ENCODE results near the gene PPAT.
A peak's percentile ranks its signal among the peaks of the same experiment; 100 is the strongest.

Gene PPAT

DNA sequence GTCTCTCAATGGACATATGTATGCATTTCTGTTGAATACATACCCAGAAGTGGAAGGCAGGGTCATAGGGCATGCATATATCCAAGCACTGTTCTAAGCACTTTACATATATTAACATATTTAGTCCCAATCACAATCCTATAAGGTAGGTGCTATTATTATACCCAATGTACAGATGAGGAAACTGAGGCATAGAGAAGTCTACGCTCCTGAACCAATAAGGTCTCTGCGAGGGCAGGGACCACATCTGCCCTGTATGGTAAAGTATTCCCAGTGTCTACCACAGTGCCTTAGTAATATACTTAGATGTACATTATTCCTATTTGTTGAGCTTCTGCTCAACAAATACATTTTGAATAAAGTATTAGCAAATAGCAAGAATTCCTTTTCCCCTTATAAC is 5.2 kb downstream of the PPAT start:
- no peak for DNase-seq

DNA sequence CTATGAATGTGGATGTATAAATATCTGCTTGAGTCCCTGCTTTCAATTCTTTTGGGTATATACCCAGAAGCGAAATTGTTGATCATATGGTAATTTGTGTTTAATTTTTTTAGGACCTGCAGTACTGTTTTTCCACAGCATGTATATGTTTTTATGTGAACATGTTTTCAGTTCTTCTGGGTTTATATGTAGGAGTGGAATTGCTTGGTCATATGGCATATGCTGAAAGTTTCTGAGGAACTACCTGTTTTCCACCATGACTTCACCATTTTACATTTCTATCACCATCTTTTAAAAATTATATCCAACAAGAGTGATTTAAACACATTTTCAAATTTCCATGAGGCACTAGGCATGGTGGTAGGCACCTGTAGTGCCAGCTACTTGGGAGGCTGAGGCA is 8.2 kb downstream of the PPAT start:
- DNase-seq, result no peak

DNA sequence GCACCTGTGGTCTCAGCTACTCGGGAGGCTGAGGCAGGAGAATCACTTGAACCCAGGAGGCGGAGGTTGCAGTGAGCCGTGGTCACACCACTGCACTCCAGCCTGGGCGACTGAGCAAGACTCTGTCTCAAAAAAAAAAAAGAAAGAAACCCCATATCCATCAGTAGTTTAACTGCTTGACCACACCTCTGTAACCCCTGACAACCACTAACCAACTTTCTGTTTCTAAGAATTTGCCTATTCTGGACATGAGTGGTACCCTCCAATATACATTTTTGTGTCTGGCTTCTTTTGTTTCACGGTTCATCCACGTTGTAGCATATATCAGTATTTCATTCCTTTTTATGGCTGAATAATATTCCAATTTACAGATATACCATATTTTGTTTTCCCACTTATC is 9.1 kb downstream of the PPAT start:
- no peak for DNase-seq

DNA sequence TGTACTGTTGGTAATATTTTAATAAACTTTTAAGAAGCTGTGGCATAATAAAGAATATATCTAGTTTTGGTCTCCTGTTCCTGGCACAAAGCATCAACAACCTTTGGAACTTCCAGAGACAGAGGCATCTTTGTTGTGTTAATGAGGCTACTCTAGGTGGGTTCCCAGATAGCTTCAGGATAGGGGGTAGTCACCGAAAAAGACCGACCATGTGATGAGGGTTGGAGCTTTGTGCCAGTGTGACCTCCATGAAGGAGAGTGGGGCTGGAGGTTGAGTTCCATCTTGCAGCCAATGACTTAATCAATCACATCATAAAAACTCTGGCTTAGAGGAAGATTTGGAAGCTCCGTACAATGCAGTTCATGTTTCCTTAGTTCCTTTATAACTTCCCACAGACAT is 9.9 kb downstream of the PPAT start:
- no peak for DNase-seq

DNA sequence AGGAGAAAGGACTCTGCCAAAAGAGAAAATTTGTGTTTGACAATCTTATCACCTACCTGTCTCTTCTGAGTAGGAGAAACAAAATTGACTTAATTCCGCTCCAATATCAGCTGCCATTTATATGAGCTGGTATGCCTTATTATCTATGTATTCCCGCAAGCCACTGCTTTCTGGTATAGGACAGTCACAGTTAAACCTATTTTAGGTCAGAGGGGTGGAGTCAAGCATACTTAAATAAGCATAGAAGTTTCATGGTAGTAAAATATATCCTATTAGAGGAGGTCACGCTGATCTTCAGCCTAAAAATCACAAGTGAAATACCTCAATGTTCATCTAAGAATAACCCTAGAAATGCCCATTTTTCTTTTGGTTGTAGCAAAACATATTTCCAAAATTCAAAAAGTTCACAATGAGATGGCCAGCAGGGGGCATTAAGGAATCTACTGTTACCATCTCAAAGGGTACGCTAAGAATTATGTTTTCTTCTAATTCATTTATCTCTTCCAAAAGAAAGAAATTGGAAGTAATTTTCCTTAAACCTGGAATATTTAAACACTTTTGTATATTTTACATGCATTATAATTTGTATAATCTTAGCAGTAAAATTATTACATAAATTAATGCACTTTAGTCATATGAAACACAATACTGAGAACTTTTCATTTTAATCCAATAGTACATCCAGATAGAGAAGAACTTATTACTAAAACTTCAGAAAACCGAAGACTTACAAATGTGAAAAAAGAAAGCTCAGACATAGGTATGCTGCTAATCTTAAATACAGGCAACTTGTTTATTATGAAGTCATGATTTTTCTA is 10.5 kb downstream of the PPAT start:
- DNase-seq, result peak; percentile 41

DNA sequence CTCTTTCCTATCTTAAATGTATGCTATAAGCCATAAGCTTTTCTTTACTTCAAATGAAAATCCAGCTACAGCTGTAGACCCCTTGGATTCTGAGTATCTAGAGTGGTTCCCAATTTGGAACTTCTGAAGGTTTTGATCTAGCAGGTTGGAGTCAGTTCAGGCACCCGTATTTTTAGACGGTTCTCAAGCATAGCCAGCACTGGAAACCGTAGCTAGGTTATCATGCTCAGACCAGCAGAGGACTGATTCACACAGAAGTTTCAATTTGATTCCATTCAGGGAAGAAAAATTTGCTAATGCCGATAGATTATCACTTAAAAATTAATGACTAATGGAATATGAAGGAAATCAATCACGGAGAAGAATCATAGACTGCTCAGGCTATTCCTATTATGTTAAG is 11.2 kb downstream of the PPAT start:
- no peak for DNase-seq

DNA sequence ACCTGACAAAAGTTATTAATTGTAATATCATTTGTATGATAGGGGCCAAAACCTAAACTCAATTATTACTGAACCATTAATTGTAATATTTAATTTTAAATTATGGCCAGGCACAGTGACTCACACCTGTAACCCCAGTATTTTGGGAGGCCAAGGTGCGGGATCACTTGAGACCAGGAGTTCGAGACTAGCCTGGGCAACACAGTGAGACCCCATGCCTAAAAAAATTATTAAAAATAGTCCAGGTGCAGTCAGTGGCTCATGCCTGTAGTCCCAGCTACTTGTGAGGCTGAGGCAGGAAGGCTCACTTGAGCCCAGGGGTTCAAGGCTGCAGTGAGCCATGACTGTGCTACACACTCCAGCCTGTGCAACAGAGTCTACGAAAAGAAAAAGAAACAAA is 18.0 kb downstream of the PPAT start:
- DNase-seq, result no peak

DNA sequence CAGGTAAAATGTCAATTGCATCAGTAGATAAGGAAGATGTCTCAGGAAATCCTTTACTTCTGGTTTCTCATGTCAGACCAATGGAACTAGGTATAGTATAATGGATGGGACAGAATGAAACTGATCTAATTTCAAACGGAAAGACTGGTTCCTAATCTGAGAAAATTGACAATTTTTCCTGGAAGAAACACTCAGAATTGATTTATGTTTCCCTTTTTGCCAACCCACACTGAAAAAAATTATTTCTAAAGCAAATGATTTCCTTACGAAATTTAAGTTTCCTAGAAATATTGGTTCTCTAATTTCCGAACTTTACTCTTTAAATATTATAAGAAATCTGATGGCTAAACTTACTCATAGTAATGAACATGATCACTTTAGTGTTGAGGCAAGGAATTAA is 19.1 kb downstream of the PPAT start:
- DNase-seq, result no peak

DNA sequence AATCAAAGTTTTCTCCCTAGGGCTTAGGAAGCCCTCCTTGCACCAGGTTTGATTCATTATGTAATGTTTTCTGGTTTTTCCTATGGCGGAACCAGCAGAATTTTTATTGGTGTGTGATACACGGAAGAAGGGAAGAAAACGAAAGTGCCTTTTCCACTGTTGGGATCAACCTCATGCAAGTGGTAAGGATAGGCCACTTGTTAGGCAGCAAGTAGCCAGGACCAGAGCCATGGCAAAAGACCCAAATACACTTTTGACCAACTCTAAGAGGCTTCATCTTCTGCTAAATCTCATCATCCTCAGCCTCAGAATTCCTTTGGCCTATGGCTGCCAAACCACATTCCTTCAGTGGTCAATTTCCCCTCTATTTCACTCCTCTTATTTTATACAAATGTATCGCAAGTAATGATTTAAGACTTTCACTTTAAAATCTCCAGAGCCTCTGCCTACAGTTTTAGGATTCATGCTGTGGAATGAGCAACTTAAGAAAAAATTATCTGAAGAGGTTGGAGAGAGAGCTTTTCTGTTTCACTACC is 21.2 kb downstream of the PPAT start:
- DNase-seq, result no peak

DNA sequence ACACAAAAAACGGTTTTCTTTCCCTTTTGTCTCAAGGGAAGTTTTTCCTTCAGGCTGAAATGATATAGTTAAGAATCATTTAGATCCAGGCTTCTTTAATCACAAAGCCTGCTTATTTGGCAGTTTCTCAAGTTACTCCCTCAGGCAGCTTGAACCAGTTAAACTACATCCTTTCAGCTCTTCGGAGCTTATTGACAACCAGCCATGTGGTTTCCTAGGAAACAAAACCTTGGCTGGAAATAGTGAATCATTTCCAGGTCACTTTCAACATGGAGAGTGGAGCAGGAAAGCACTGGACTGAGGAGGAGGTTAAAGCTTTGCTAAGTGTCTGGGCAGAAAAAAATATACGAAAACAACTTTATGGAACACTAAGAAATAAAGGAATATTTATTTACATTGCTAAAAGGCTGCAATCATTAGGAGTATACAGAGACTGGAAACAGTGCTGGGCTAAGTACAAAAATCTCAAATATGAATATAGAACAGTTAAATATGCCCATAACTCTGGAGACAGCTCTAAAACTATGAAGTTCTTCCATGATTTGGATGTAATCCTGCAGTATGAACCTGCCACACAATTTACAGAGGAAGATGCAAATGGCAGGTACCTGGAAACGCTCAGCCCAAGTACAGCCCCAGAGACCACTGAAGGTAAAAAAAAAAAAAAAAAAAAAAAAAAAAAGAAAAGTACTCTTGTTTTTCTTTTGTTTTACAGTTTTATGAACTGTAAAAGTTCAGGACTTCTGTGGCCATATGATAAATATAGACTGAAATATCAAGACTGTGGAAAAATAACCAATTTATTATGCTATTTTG is 25.0 kb downstream of the PPAT start:
- peak; percentile 90 for DNase-seq

DNA sequence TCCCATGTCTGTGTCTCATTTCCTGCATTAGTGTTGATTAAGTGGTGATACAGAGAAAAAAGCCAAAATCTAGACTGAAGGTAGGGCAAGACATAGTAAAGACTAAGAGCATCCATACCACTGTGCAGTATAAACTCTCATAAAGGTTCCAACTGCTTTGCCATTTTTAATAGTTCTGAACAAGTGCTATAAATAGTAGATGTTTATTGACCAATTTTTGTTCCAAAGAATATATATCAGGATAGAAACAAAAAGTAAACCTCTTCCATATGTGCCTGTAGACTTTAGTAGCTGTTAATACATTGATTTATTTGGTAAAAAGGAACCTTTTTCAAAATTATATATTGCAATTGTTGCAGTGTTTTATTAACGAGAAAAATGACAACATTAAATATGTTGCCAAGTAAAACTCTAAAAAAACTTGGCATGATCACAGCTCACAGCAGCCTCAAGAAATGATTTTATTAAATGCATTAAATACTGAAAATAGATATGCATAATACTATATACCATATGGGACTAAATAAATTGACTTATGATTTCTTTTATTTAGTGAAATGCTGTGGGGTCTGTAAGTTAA is 25.8 kb downstream of the PPAT start:
- DNase-seq, result no peak

DNA sequence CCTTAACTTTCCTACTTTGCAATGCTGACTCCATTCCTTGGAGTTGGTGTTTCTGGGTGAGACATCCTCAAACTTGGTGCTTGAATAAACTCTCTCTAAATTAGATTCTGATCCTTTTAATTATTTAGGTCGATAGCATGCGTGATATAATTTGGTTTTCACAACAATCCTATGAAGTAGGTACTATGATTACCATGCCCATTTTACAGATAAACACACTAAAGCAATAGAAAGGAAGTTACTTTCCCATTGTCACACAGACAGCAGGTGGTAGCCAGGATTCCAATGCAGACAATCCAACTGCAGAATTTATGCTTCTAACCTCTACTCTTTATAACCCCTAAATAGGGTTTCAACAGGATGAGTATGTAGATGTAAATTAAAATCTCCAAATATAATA is 26.4 kb downstream of the PPAT start:
- DNase-seq, result no peak

DNA sequence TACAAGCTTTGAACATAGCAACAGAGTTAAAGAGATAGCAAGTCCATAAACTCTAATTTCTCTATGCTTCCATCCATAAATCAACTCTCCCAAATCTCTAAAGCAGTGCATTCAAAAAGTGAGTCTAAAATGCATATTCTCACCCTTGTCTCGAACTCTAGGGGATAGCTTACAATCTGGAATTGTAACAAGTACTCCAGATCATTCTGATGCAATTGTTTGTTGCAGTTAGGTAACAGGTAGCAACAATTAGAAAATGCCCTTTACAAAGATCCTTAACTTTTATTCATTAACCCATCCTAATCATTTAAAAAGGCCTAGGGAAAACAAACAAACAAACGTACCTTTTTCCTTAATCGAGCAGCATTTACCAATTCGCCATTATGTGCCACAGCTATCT is 29.3 kb downstream of the PPAT start:
- DNase-seq, result no peak

DNA sequence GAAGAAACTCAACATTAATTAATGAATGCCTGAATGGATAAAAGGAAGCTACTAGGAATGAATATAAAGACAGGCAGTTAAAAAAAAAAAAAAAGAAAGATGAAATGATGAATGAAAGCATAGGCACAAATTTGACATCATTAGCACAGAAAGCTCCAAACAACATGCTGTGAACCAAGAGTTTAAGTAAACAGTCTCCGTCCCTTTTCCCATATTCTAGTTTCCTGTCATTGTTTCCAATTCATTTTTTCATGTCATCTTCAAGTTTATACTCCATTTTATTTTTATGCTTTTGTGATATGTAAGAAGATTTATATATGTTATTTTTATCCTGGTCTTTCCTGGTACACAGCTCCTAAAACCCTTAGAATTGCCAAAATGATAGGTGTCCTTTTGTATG is 30.4 kb downstream of the PPAT start:
- DNase-seq, result no peak

DNA sequence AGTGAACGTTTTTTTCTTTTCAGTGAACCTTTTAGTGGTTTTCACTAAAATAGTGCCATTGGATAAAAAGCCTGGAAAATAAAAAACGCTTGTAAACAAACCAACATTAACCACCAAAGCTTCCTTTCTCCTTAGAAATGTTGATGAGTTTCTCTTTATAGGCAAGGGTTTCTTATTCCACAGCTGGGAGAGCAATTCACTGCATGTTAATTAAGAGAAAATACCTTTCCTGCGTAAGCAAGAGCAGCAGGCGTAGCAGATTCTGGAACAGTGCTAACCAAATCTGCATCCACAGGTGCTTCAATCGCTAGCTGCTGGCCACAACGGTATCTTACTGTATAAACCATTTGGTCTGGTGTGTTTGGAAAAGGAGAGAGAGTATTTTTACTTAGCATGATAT is 34.9 kb downstream of the PPAT start:
- DNase-seq, result no peak

DNA sequence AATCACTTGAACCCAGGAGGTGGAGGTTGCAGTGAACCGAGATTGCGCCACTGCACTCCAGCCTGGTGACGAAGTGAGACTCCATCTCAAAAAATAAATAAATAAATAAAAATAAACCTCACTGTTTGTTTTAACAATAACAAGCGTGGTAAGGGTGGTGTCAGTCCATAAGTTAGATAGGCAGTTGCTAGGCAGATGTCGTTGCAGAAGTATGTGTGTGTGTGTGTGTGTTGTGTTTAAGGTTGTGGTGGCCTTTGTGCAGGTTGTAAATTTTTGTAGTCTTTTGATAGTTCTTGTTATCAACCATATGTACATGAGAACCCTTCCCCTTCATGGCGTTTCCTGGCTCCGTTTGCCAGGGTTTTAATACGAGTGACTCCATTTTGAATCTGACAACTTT is 44.1 kb downstream of the PPAT start:
- no peak for DNase-seq

DNA sequence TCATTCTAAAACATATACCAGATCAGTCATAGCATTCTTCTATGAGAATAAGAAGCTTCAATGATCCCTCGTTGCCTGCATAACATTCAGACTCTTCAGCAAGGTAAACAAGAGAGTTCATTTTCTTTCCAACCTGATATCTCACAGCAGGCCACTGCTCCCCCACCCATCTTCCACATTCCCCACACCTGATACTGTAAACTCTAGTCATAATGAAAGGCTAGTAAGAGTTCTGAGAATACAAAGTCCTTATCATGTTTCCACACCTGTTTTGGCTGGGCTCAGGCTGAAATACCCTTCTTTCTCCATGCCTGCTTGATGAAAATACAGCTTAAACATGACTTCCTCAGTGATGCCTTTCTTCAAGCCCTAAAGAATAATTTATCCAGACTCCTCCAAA is 45.9 kb downstream of the PPAT start:
- no peak for DNase-seq

DNA sequence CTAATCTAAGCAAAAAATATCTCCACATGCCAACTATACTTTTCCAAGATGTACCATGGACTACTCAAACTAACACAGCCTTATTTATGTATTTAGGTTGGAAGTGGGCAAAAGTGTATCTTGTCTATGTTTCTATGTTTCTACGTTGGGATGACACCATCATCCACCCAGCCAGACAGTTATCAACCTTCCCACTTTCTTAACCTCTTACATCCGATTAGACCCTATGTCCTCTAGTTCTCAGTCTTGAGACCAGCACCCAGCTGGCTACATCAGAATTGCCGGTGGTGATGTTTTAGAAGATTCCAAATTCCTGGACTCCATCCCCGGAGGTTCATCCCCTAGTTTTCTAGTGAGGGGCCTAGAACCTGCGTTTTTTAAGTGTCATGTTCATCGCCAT is 47.1 kb downstream of the PPAT start:
- DNase-seq, result no peak

DNA sequence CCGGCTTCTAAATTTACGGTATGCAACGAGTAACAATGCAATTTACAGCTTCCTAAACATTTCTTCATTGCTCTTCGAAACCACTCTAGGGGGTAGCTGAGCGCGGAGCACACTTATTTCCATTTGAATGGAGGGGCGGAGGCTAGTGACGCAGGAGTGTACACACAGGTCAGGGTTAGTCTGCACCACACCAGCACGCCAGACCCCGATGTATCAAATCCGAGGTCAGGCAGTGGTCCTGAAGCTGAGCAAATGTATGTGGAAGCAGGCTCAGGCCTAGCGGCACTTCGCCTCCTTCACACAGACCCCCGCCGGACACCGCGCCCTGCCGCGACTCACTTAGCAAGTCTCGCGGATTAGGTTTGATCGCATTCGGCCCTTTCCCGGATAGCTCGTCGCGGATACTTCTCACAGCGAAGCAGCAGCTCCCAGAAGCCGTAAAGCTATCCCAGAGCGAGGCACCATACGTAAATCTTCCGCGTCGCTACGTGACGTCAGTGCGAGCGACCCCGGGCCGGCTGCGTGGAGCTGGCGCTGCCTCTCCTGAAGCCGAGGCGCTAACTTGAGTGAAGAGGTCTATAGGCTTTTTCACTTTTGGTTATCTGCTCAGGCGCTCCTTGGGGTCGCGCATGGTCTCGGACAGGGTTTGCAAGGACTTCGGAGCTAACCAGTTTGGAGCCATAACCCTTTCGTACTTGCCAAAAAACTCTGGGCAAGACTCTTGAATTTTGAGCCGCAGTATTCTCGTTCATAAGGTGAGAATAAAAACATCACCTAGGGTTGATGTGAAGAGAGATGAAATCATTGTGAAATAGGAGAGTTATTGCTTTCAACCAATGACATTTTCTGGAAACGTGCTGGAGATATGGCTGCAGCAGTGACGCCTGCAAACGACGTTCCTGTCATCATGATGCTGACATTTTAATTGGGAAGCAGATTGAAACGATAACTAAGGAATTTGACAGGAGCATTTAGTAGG is 48.1 kb downstream of the PPAT start, which contains the start of gene AASDH:
Gene AASDH (minus strand): TSS at position 469 of the 979 bp plus-strand sequence. CDS start 3,192 bp downstream, outside the sequence.
- DNase-seq, result peak; percentile 74

DNA sequence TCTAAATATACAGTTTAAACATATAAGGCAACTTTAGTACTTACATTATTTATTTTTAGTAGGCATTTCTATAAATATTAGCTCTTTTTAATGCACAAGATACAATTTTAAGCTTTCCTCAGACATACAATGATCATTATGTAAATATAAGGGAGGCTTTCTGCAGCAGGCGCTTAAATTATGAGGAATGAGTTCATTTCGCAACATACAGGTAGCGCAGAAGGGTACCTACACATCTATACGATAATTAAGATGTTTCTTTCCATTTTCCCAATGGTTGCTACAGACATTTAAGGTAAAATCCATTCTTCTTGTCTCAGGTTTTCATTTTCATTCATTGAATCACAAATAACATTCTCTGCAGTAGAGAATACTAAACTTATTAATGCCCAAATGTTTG is 49.3 kb downstream of the PPAT start:
- no peak for DNase-seq

DNA sequence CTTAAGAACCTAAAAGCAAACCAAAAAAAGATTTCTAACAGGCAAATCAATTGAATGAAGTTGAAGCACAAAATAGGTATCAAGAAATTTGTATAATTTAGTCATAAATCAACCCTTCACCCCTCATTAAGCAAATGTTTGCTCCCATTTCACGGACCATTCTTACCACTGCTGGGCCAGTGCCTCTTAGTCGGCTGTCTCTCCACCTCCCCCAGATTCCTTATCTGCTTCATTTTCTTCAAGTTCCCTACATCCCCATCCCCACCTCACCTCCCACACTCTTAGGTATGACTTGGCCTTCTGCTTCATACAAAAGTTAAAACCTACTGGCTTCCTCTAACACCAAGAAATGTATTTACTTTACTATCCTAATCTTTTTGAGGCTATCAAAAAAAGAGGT is 60.0 kb downstream of the PPAT start:
- no peak for DNase-seq

DNA sequence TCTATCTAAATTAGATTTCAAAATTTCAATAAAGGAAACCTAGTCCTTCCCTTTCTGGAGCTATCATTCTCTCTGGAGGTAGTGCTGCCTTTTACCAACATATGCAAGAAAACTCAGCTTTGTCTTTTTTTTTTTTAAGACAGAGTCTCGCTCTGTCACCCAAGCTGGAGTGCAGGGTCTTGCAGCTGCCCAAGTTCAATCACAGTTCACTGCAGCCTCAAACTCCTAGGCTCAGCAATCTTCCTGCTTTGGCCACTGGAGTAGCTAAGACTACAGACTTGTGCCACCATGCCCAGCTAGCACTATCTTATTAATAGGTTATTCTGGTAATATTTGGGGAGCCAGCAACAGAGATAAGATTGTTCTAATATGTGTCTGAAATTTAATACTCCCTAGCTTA is 60.5 kb downstream of the PPAT start:
- no peak for DNase-seq
